Measurements from ENCODE around the gene DOHH.
"Not testable (repeated sequence)": the region's sequence is repeated elsewhere in the genome, so short reads cannot be mapped to it uniquely, and the experiment has no call there.

DOHH gene

GRCh38 chr19:3454656-3455392 lies 45.6 kb downstream of the DOHH start:
- H3K9ac ChIP-seq (ENCODE audit: low read length), result no peak overlapping the region
- H3K9me3 ChIP-seq (ENCODE audit: control insufficient read depth, insufficient read depth, low read depth, low read length), result no peaks in the 10 kb centered on the region
- H3K27me3 ChIP-seq (ENCODE audit: control insufficient read depth, insufficient read depth, low read length), result peaks cover 23% of the 10 kb centered on the region
- H3K4me1 ChIP-seq (ENCODE audit: control insufficient read depth, insufficient read depth, low read length), result peaks cover 30% of the 10 kb centered on the region
- no peaks in the 10 kb centered on the region for H3K36me3 ChIP-seq (ENCODE audit: control insufficient read depth, insufficient read depth, low read length)
- no peak overlapping the region for H3K4me3 ChIP-seq (ENCODE audit: low read depth, low read length)
- H3K27ac ChIP-seq (ENCODE audit: low read depth, low read length), result no peak overlapping the region

DNA sequence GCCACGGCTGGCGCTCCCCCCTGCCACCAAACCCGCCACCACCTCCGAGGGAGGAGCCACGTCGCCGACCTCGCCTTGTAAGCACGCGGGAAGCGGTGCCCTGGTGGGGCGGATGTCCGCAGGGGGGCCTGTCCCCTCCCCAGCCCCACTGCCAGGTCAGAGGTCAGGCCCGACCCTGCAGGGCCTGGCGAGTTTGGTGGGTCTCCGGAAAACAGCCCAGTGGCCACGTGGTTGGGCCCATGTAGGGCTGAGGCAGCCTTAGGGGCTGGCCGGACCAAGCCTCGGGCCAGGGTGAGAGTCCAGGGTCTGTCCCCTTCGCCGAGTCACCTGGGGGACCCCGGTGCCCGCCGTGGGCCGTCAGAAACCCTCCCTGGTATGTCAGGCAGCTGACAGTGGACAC lies 46.6 kb downstream of the DOHH start:
- no peaks in the 10 kb centered on the region for H3K36me3 ChIP-seq (ENCODE audit: control insufficient read depth, insufficient read depth, low read length)
- H3K27me3 ChIP-seq (ENCODE audit: control insufficient read depth, insufficient read depth, low read length), result peaks cover 14% of the 10 kb centered on the region
- H3K9ac ChIP-seq (ENCODE audit: low read length), result no peak overlapping the region
- H3K9me3 ChIP-seq (ENCODE audit: control insufficient read depth, insufficient read depth, low read depth, low read length), result no peaks in the 10 kb centered on the region
- no peak overlapping the region for H3K4me3 ChIP-seq (ENCODE audit: low read depth, low read length)
- H3K4me1 ChIP-seq (ENCODE audit: control insufficient read depth, insufficient read depth, low read length), result peaks cover 20% of the 10 kb centered on the region
- no peak overlapping the region for H3K27ac ChIP-seq (ENCODE audit: low read depth, low read length)

GRCh38 chr19:3452942-3453214 lies 47.6 kb downstream of the DOHH start:
- not testable (repeated sequence) for H3K27me3 ChIP-seq (ENCODE audit: control insufficient read depth, insufficient read depth, low read length); H3K4me3 ChIP-seq (ENCODE audit: low read depth, low read length); H3K9ac ChIP-seq (ENCODE audit: low read length); H3K36me3 ChIP-seq (ENCODE audit: control insufficient read depth, insufficient read depth, low read length); H3K27ac ChIP-seq (ENCODE audit: low read depth, low read length); H3K9me3 ChIP-seq (ENCODE audit: control insufficient read depth, insufficient read depth, low read depth, low read length)
- peaks cover 10% of the 10 kb centered on the region for H3K4me1 ChIP-seq (ENCODE audit: control insufficient read depth, insufficient read depth, low read length)

DNA sequence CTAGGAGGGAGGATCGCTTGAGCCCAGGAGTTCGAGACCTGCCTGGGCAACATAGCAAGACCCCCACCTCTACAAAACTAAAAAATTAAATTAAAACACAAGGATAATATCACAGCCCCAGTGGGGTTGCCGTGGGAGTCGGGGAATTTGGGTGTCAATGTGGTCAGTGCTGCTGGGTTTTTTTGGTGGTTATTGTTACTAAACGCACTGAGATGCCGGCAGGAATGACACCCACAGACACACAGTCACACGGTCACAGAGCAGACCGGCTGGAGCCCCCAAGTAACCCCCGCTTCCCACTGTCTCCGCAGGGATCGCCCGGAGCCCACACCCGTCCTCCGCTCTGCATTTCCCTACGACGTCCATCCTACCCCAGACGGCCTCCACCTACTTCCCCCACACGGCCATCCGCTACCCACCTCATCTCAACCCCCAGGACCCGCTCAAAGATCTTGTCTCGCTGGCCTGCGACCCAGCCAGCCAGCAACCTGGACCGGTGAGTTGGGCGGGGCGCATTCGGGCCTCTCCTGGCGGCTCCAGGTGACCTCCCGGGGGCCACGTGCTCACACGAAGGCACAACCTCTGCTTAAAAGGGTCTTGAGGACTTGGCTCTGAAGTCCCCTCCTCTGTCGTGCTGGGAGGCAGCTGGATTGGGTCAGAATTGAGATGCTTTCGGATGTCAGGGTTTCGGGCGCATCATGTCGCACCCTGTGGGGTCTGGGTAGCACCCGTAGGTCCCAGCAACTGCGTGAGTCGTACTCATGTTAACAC lies 48.1 kb downstream of the DOHH start:
- Histone ChIP-seq H3K9me3 (ENCODE audit: control insufficient read depth, insufficient read depth, low read depth, low read length) (no peaks in the 10 kb centered on the region), H3K4me1 (ENCODE audit: control insufficient read depth, insufficient read depth, low read length) (peaks cover 5% of the 10 kb centered on the region; the same call in 1 of the 2 replicates), H3K4me3 (ENCODE audit: low read depth, low read length) (no peak overlapping the region), H3K27ac (ENCODE audit: low read depth, low read length) (no peak overlapping the region), H3K36me3 (ENCODE audit: control insufficient read depth, insufficient read depth, low read length) (no peaks in the 10 kb centered on the region), H3K27me3 (ENCODE audit: control insufficient read depth, insufficient read depth, low read length) (peaks cover under 1% of the 10 kb centered on the region), H3K9ac (ENCODE audit: low read length) (no peak overlapping the region)

- Histone ChIP-seq H3K4me1 (ENCODE audit: control insufficient read depth, insufficient read depth, low read length) (no peaks in the 10 kb centered on the region), H3K4me3 (ENCODE audit: low read depth, low read length) (no peak overlapping the region), H3K9ac (ENCODE audit: low read length) (no peak overlapping the region)
Measured at GRCh38 chr19:3451451-3451866, 49.0 kb downstream of the DOHH start.

DNA sequence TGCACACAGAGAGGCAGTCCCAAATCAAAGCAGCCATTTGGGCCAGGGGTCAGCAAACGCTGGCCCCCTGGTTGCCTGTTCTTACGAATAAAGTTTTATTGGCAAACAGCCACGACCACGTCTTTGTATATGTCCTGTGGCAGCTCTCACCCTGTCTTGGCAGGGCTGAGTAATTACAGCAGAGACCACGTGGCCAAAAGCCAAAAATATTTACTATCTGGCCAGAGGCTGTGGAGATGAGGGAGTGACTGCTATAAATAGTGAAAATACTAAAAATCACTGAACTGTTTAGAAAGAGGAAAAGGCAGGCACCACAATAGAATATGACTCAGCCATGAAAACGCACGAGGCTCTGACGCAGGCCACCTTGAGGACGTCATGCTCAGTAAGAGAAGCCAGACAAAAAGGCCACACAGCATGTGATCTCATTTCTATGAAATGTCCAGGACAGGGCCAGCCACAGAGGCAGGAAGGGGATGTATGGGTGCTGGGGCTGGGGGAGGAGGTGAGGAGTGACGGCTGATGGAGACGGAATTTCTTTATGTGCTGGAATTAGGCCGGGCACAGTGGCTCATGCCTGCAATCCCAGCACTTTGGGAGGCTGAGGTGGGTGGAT lies 49.6 kb downstream of the DOHH start:
- no peak overlapping the region for H3K9ac ChIP-seq (ENCODE audit: low read length)
- no peaks in the 10 kb centered on the region for H3K9me3 ChIP-seq (ENCODE audit: control insufficient read depth, insufficient read depth, low read depth, low read length)
- no peak overlapping the region for H3K4me3 ChIP-seq (ENCODE audit: low read depth, low read length)
- no peak overlapping the region for H3K27ac ChIP-seq (ENCODE audit: low read depth, low read length)
- H3K27me3 ChIP-seq (ENCODE audit: control insufficient read depth, insufficient read depth, low read length), result no peaks in the 10 kb centered on the region; the same call in 1 of the 2 replicates
- H3K4me1 ChIP-seq (ENCODE audit: control insufficient read depth, insufficient read depth, low read length), result no peaks in the 10 kb centered on the region
- H3K36me3 ChIP-seq (ENCODE audit: control insufficient read depth, insufficient read depth, low read length), result no peaks in the 10 kb centered on the region

More at GRCh38 chr19:3451451-3451866, 49.0 kb downstream of the DOHH start:
- Histone ChIP-seq H3K9me3 (ENCODE audit: control insufficient read depth, insufficient read depth, low read depth, low read length) (no peaks in the 10 kb centered on the region), H3K36me3 (ENCODE audit: control insufficient read depth, insufficient read depth, low read length) (no peaks in the 10 kb centered on the region), H3K27me3 (ENCODE audit: control insufficient read depth, insufficient read depth, low read length) (no peaks in the 10 kb centered on the region; the same call in 1 of the 2 replicates), H3K27ac (ENCODE audit: low read depth, low read length) (no peak overlapping the region)

GRCh38 chr19:3448616-3449334 lies 51.7 kb downstream of the DOHH start:
- Histone ChIP-seq H3K27ac (ENCODE audit: low read depth, low read length) (no peak overlapping the region), H3K36me3 (ENCODE audit: control insufficient read depth, insufficient read depth, low read length) (no peaks in the 10 kb centered on the region)

GRCh38 chr19:3446657-3447056 lies 53.8 kb downstream of the DOHH start:
- H3K27ac ChIP-seq (ENCODE audit: low read depth, low read length); H3K4me3 ChIP-seq (ENCODE audit: low read depth, low read length); H3K9ac ChIP-seq (ENCODE audit: low read length); H3K36me3 ChIP-seq (ENCODE audit: control insufficient read depth, insufficient read depth, low read length); H3K27me3 ChIP-seq (ENCODE audit: control insufficient read depth, insufficient read depth, low read length); H3K9me3 ChIP-seq (ENCODE audit: control insufficient read depth, insufficient read depth, low read depth, low read length): not testable (repeated sequence)
- H3K4me1 ChIP-seq (ENCODE audit: control insufficient read depth, insufficient read depth, low read length), result peaks cover 18% of the 10 kb centered on the region

More at GRCh38 chr19:3448616-3449334, 51.7 kb downstream of the DOHH start:
- H3K4me1 ChIP-seq (ENCODE audit: control insufficient read depth, insufficient read depth, low read length), result peaks cover 12% of the 10 kb centered on the region
- no peak overlapping the region for H3K4me3 ChIP-seq (ENCODE audit: low read depth, low read length)
- H3K9ac ChIP-seq (ENCODE audit: low read length), result no peak overlapping the region
- H3K9me3 ChIP-seq (ENCODE audit: control insufficient read depth, insufficient read depth, low read depth, low read length), result no peaks in the 10 kb centered on the region
- H3K27me3 ChIP-seq (ENCODE audit: control insufficient read depth, insufficient read depth, low read length), result no peaks in the 10 kb centered on the region; the same call in 1 of the 2 replicates

DNA sequence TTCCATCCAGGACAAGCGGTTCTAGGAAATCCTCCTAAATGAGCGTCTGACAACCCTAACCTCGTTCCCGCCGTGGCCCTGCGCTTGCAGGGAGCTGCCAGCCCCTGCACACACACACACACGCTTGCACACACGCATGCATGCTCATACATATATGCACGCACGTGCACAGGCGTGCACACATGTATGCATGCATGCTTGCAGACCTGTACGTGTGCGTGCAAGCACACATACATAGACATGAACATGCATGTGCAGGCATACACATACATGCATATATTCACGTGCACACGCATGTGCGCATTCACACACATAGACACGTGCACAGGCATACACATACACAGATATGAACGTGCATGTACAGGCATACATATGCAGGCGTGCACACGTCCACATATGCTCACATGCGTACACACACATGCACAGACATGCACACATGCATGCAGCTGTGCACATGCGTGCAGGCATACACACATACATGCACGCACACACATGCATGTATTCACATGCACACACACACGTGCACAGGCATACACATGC lies 55.7 kb downstream of the DOHH start:
- peak overlapping the region; percentile 44 for H3K4me3 ChIP-seq (ENCODE audit: low read depth, low read length)

DNA sequence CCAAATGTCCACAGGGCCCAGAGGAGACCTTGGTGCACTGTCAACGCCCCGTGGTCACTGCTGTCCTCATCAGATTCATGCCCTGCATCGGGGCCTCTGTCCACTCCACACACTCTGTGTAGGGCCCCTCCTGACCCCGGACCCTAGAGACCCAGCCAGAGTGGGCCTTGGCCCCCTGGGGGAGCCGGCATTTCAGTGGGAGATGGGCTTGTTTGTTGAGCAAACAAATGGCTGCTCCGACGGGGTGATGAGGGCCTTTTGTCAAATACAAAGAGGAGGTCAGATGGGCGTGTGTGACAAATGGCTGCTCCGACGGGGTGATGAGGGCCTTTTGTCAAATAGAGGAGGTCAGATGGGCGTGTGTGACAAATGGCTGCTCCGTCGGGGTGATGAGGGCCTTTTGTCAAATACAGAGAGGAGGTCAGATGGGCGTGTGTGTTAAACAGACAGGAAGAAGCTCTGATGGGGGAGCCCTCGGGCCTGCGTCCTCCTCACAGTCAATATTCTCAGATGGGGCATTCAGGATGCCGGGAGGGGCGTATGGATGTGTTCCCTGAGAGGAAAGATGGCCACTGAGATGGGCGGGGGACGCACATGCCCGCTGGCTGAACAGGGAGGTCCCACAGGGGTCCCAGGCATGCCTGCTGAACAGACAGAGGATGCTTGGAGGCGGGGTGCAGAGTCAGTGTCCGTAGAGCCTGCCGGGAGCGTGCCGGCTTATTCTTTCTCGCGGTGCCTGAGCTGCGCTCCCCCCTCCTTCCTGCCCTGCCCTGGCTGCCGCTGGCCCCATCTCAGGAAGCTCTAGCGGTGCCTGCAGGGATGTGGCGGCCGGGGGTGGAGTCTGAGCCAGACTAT lies 56.4 kb downstream of the DOHH start:
- Histone ChIP-seq H3K4me1 (ENCODE audit: control insufficient read depth, insufficient read depth, low read length) (peaks cover 18% of the 10 kb centered on the region), H3K9me3 (ENCODE audit: control insufficient read depth, insufficient read depth, low read depth, low read length) (no peaks in the 10 kb centered on the region), H3K4me3 (ENCODE audit: low read depth, low read length) (peak overlapping the region; percentile 44), H3K36me3 (ENCODE audit: control insufficient read depth, insufficient read depth, low read length) (no peaks in the 10 kb centered on the region), H3K9ac (ENCODE audit: low read length) (peak overlapping the region; percentile 51), H3K27ac (ENCODE audit: low read depth, low read length) (peak overlapping the region; percentile 39; the same call in 1 of the 2 replicates), H3K27me3 (ENCODE audit: control insufficient read depth, insufficient read depth, low read length) (no peaks in the 10 kb centered on the region; the same call in 1 of the 2 replicates)

More for the DNA sequence above, 55.7 kb downstream of the DOHH start:
- Histone ChIP-seq H3K27ac (ENCODE audit: low read depth, low read length) (no peak overlapping the region), H3K27me3 (ENCODE audit: control insufficient read depth, insufficient read depth, low read length) (no peaks in the 10 kb centered on the region; the same call in 1 of the 2 replicates), H3K9ac (ENCODE audit: low read length) (no peak overlapping the region), H3K36me3 (ENCODE audit: control insufficient read depth, insufficient read depth, low read length) (no peaks in the 10 kb centered on the region), H3K4me1 (ENCODE audit: control insufficient read depth, insufficient read depth, low read length) (peaks cover 18% of the 10 kb centered on the region), H3K9me3 (ENCODE audit: control insufficient read depth, insufficient read depth, low read depth, low read length) (no peaks in the 10 kb centered on the region)
